GM12878 (cell line): ENCODE results near the gene RASAL3. TPM values are rescaled to one million over a fixed set of nuclear protein-coding genes. Genes with fewer than 3 reads are reported as not detected.
A peak's percentile ranks its signal among the peaks of the same experiment; 100 is the strongest.

Experiments
- ASH2L ChIP-seq: fragments of 300-600, 200-600 bp; sonication (generic); IDR thresholded peaks from 2 replicates; pipeline ENCODE4 v1.6.1; 2017; ENCODE audit warnings: low read depth, mild to moderate bottlenecking, borderline replicate concordance
- BCL11A ChIP-seq: IDR thresholded peaks from 2 replicates; pipeline ENCODE4 v1.6.1; 2011; ENCODE audit warnings: low read depth, low read length
- CUX1 ChIP-seq: IDR thresholded peaks from 2 replicates; pipeline ENCODE4 v1.6.1; 2012; ENCODE audit warnings: improper control_type of control experiment, low read depth, low read length; ENCODE audit not compliant: insufficient replicate concordance
- FOXM1 ChIP-seq: IDR thresholded peaks from 2 replicates; pipeline ENCODE4 v1.6.1; 2012; ENCODE audit warnings: low read depth, mild to moderate bottlenecking, inconsistent platforms, low read length, moderate library complexity
- HDAC2 ChIP-seq: fragments of 200-600 bp; sonication (generic); IDR thresholded peaks from 2 replicates; pipeline ENCODE4 v1.6.1; 2017
- HDAC6 ChIP-seq: fragments of 200-600 bp; sonication (generic); IDR thresholded peaks from one replicate; pipeline ENCODE4 v1.8.0; 2017; ENCODE audit warnings: antibody characterized with exemption; ENCODE audit not compliant: unreplicated experiment
- MEF2A ChIP-seq: IDR thresholded peaks from 2 replicates; pipeline ENCODE4 v1.6.1; 2011; ENCODE audit warnings: low read depth, mild to moderate bottlenecking, low read length, moderate library complexity; ENCODE audit not compliant: insufficient read depth
- MTA2 ChIP-seq: fragments of 450-650 bp; IDR thresholded peaks from 2 replicates; pipeline ENCODE4 v1.6.1; 2016; ENCODE audit warnings: low read depth, mild to moderate bottlenecking, moderate library complexity
- NBN ChIP-seq: fragments of 450-650 bp; IDR thresholded peaks from 2 replicates; pipeline ENCODE4 v1.6.1; 2016
- NR2F1 ChIP-seq: fragments of 450-650 bp; conservative IDR thresholded peaks from 2 replicates; pipeline ENCODE4 v1.6.1; 2017; ENCODE audit warnings: mild to moderate bottlenecking
- POLR2A ChIP-seq: IDR thresholded peaks from 2 replicates; pipeline ENCODE4 v1.6.1; 2011; ENCODE audit warnings: low read depth, mild to moderate bottlenecking, low read length
- POLR2AphosphoS5 ChIP-seq: IDR thresholded peaks from 2 replicates; pipeline ENCODE4 v1.6.1; 2011; ENCODE audit warnings: mild to moderate bottlenecking, low read length, inconsistent platforms
- RELB ChIP-seq: fragments of 450-650 bp; IDR thresholded peaks from 2 replicates; pipeline ENCODE4 v1.6.1; 2017; ENCODE audit warnings: low read depth, mild to moderate bottlenecking, moderate library complexity
- SMAD1 ChIP-seq: fragments of 450-650 bp; IDR thresholded peaks from 2 replicates; pipeline ENCODE4 v1.6.1; 2018; ENCODE audit warnings: mild to moderate bottlenecking, low read depth; ENCODE audit not compliant: partially characterized antibody
- SREBF2 ChIP-seq: IDR thresholded peaks from 2 replicates; pipeline ENCODE4 v1.6.1; 2012; ENCODE audit warnings: mild to moderate bottlenecking, low read length
- SUPT20H ChIP-seq: IDR thresholded peaks from 2 replicates; pipeline ENCODE4 v1.6.1; 2011; ENCODE audit warnings: low read depth, mild to moderate bottlenecking, low read length, moderate library complexity, borderline replicate concordance; ENCODE audit not compliant: control insufficient read depth
- TCF7 ChIP-seq: IDR thresholded peaks from 2 replicates; pipeline ENCODE4 v1.6.1; 2014; ENCODE audit warnings: antibody characterized with exemption, borderline replicate concordance
- polyA plus RNA-seq, 11 experiments: library from polyadenylated mRNA; depleted of rRNA in 4 of 11; unstranded in 6 of 11; stranded (reverse) in 5 of 11; fragments of >200 nt; fragmentation: Nextera tagmentation in 4 of 11; fragmentation: Illumina TruSeq in 1 of 11; extraction: Ambion mirVana in 4 of 11; extraction: Trizol in 1 of 11; gene quantifications; 1 replicate in 1 of 11; 2 replicates in 10 of 11; pipeline versions ENCODE4 v1.2.1 to v1.2.3, GENCODE V29; 2011 to 2016; ENCODE audit warnings: inconsistent platforms in 2 of 11, missing spikeins in 2 of 11, low read depth in 1 of 11
- total RNA-seq, 4 experiments: library from RNA; depleted of rRNA in 3 of 4; stranded (reverse); fragments of >200 nt in 3 of 4; fragmentation: Illumina TruSeq in 1 of 4; extraction: Trizol in 1 of 4; gene quantifications; 2 replicates each; pipeline versions ENCODE4 v1.2.1 to v1.2.3, GENCODE V29; 2013 to 2021
- TF ChIP-seq, protein P1 (sequence below): fragments of 450-650 bp; IDR thresholded peaks from 2 replicates; pipeline ENCODE4 v1.6.1; 2017; ENCODE audit warnings: antibody characterized with exemption, mild to moderate bottlenecking, moderate library complexity

RASAL3 gene
- total and polyA plus RNA-seq, 10 of the 15 experiments (the other 5 are each of a cell fraction or from before 2014, with no cell fraction given): 1.7 to 81.3 (median 23.2) TPM

DNA sequence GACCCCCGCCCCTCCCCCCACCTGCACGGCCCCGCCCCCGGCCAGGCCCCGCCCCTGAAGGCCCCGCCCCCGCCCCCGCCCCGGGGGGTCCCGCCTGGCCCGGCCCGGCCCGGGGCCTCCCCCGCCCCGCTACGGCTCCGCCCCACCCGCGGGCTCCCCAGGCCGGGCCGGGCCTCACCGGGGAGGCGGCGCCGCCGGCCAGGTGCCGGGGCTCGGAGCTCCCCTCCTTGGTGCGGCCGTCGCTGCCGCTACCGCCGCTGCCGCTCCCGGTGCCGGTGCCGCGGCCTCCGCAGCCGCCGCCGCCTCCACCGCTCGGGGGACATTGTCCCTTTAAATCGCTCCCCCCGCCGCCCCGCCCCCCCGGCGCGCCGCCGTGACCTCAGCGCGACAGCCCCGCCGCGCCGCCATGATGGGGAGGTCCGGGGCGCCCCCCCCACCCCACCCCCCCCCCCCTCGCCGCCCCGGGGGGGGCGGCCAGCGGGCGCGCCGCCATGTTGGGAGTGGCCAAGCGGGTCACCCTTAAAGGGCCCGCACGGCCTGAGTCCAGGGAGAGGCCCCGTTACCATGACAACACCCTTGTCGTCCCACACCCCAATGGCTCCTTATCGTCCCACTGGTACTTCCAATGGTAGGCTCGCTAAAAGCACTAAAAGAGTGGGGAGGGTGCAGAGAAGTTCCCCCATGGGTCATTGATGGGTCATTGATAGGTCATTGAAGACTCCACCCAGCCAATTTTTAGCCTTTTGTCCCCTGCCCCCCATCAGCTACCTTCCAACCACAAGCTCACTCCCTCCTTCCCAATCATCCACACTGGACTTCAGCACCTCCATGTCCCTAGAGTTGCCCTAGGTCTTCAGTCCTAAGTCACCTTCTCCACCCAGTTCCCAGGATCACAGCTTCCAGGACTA, 14.5 kb downstream of the RASAL3 start, which contains the start of gene WIZ (continued):
- TF ChIP-seq, protein P1, sequence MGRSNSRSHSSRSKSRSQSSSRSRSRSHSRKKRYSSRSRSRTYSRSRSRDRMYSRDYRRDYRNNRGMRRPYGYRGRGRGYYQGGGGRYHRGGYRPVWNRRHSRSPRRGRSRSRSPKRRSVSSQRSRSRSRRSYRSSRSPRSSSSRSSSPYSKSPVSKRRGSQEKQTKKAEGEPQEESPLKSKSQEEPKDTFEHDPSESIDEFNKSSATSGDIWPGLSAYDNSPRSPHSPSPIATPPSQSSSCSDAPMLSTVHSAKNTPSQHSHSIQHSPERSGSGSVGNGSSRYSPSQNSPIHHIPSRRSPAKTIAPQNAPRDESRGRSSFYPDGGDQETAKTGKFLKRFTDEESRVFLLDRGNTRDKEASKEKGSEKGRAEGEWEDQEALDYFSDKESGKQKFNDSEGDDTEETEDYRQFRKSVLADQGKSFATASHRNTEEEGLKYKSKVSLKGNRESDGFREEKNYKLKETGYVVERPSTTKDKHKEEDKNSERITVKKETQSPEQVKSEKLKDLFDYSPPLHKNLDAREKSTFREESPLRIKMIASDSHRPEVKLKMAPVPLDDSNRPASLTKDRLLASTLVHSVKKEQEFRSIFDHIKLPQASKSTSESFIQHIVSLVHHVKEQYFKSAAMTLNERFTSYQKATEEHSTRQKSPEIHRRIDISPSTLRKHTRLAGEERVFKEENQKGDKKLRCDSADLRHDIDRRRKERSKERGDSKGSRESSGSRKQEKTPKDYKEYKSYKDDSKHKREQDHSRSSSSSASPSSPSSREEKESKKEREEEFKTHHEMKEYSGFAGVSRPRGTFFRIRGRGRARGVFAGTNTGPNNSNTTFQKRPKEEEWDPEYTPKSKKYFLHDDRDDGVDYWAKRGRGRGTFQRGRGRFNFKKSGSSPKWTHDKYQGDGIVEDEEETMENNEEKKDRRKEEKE: no peak
- TF ChIP-seq SMAD1: no peak
- no peak for TF ChIP-seq MEF2A
- TF ChIP-seq NBN: no peak
- TF ChIP-seq HDAC2: no peak
- no peak for TF ChIP-seq CUX1
- TF ChIP-seq POLR2AphosphoS5: peak; percentile 31; the same call in 1 of the 2 replicates
- TF ChIP-seq HDAC6: no peak
- no peak for TF ChIP-seq RELB
- no peak for TF ChIP-seq FOXM1
- TF ChIP-seq SREBF2: no peak
- no peak for TF ChIP-seq BCL11A
- TF ChIP-seq TCF7: no peak
- TF ChIP-seq NR2F1: no peak
- TF ChIP-seq SUPT20H: no peak
- TF ChIP-seq ASH2L: no peak
- TF ChIP-seq MTA2: no peak
- peak; percentile 52 for TF ChIP-seq POLR2A
